GM12875 (cell line): ENCODE measurements around the gene LDLRAD3.

Source experiments
- H3K4me3 ChIP-seq: one replicate; pipeline ENCODE4 v1.5.1; 2011; ENCODE audit warnings: low read depth, low read length, control low read depth
- CTCF ChIP-seq: IDR thresholded peaks from 2 replicates; pipeline ENCODE4 v1.5.1; 2011; ENCODE audit warnings: low read depth, mild to moderate bottlenecking, control low read depth, inconsistent platforms, low read length, moderate library complexity, borderline replicate concordance; ENCODE audit not compliant: insufficient read depth

The LDLRAD3 gene

GRCh38 chr11:36127550-36127949, 183.7 kb downstream of the LDLRAD3 start:
- TF ChIP-seq CTCF = no peak
- no peak overlapping the region for H3K4me3 ChIP-seq

- no peak for TF ChIP-seq CTCF
- H3K4me3 ChIP-seq = no peak overlapping the region
Observed at GRCh38 chr11:36129955-36130354, 186.1 kb downstream of the LDLRAD3 start.

- no peak overlapping the region for H3K4me3 ChIP-seq
- no peak for TF ChIP-seq CTCF
Observed at GRCh38 chr11:36130401-36130800, 186.5 kb downstream of the LDLRAD3 start.

GRCh38 chr11:36131721-36132397, 188.0 kb downstream of the LDLRAD3 start:
- TF ChIP-seq CTCF = peak; percentile 73

GRCh38 chr11:36132940-36133339, 189.1 kb downstream of the LDLRAD3 start:
- no peak for TF ChIP-seq CTCF

More at GRCh38 chr11:36131721-36132397, 188.0 kb downstream of the LDLRAD3 start:
- no peak overlapping the region for H3K4me3 ChIP-seq

GRCh38 chr11:36135076-36135475, 191.2 kb downstream of the LDLRAD3 start:
- TF ChIP-seq CTCF = no peak
- H3K4me3 ChIP-seq = no peak overlapping the region

More at GRCh38 chr11:36132940-36133339, 189.1 kb downstream of the LDLRAD3 start:
- no peak overlapping the region for H3K4me3 ChIP-seq

- TF ChIP-seq CTCF = no peak
- no peak overlapping the region for H3K4me3 ChIP-seq
Observed at GRCh38 chr11:36139767-36140166, 195.9 kb downstream of the LDLRAD3 start.
